Osteoblast (primary cell): ENCODE data around the gene TUBB3. TPM values are rescaled to one million over a fixed set of nuclear protein-coding genes. Genes with fewer than 3 reads are reported as not detected.

Experiments used
- DNase-seq: peaks from one replicate; pipeline ENCODE4 v3.0.0; 2011; ENCODE audit warnings: low spot score, mixed read lengths; ENCODE audit not compliant: insufficient read length; ENCODE audit errors: missing footprints
- H2AFZ ChIP-seq: 2 replicates; pipeline ENCODE4 v1.6.0; 2011; ENCODE audit warnings: mild to moderate bottlenecking, low read length
- H3K27ac ChIP-seq: 2 replicates; pipeline ENCODE4 v1.5.1; 2011; ENCODE audit warnings: mild to moderate bottlenecking, low read depth, low read length, moderate library complexity
- H3K27me3 ChIP-seq: 2 replicates; pipeline ENCODE4 v1.6.0; 2012; ENCODE audit warnings: mild to moderate bottlenecking, control low read depth, inconsistent platforms, low read length, moderate library complexity; ENCODE audit not compliant: insufficient read depth
- H3K36me3 ChIP-seq: 2 replicates; pipeline ENCODE4 v1.5.1; 2011; ENCODE audit warnings: mild to moderate bottlenecking, low read length, control low read depth, moderate library complexity; ENCODE audit not compliant: insufficient read depth
- H3K4me1 ChIP-seq: 2 replicates; pipeline ENCODE4 v1.5.1; 2011; ENCODE audit warnings: mild to moderate bottlenecking, low read length, control low read depth, moderate library complexity; ENCODE audit not compliant: insufficient read depth
- H3K4me2 ChIP-seq: 2 replicates; pipeline ENCODE4 v1.6.0; 2011; ENCODE audit warnings: mild to moderate bottlenecking, low read length; ENCODE audit not compliant: insufficient read depth
- H3K4me3 ChIP-seq: fragments of 200-600 bp; sonication (generic); 3 replicates; pipeline ENCODE4 v1.5.1; 2012; ENCODE audit warnings: mild to moderate bottlenecking, low read length, inconsistent platforms; ENCODE audit not compliant: insufficient read depth
- H3K79me2 ChIP-seq: 2 replicates; pipeline ENCODE4 v1.6.0; 2012; ENCODE audit warnings: mild to moderate bottlenecking, low read length, control low read depth, inconsistent platforms; ENCODE audit not compliant: insufficient read depth
- H3K9me3 ChIP-seq: 2 replicates; pipeline ENCODE4 v1.5.1; 2011; ENCODE audit warnings: low read depth, low read length, control low read depth
- H4K20me1 ChIP-seq: 2 replicates; pipeline ENCODE4 v1.6.0; 2012; ENCODE audit warnings: mild to moderate bottlenecking, low read length, control low read depth; ENCODE audit not compliant: insufficient read depth
- total RNA-seq: library from RNA; depleted of rRNA; stranded (reverse); fragments of >200 nt; gene quantifications from 2 replicates; pipeline ENCODE4 v1.2.3, GENCODE V29; 2012
- TF ChIP-seq, protein P1 (sequence below): IDR thresholded peaks from 2 replicates; pipeline ENCODE4 v1.5.1; 2011; ENCODE audit warnings: mild to moderate bottlenecking, low read depth, low read length, moderate library complexity; ENCODE audit errors: extremely low read depth

Gene TUBB3
- total RNA-seq, 1 donor = 166 TPM

GRCh38 chr16:89890200-89890599 lies 32.9 kb upstream of the TUBB3 start:
- Histone ChIP-seq H4K20me1 (peaks cover 21% of the 10 kb centered on the region), H3K27me3 (no peaks in the 10 kb centered on the region), H2AFZ (no peak overlapping the region), H3K27ac (no peak overlapping the region), H3K79me2 (peaks cover 28% of the 10 kb centered on the region), H3K4me1 (no peaks in the 10 kb centered on the region), H3K9me3 (no peaks in the 10 kb centered on the region), H3K4me2 (no peak overlapping the region), H3K36me3 (peaks cover 79% of the 10 kb centered on the region), H3K4me3 (no peak overlapping the region)
- peak; percentile 58 for DNase-seq
- TF ChIP-seq, protein P1, sequence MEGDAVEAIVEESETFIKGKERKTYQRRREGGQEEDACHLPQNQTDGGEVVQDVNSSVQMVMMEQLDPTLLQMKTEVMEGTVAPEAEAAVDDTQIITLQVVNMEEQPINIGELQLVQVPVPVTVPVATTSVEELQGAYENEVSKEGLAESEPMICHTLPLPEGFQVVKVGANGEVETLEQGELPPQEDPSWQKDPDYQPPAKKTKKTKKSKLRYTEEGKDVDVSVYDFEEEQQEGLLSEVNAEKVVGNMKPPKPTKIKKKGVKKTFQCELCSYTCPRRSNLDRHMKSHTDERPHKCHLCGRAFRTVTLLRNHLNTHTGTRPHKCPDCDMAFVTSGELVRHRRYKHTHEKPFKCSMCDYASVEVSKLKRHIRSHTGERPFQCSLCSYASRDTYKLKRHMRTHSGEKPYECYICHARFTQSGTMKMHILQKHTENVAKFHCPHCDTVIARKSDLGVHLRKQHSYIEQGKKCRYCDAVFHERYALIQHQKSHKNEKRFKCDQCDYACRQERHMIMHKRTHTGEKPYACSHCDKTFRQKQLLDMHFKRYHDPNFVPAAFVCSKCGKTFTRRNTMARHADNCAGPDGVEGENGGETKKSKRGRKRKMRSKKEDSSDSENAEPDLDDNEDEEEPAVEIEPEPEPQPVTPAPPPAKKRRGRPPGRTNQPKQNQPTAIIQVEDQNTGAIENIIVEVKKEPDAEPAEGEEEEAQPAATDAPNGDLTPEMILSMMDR = no peak

DNA sequence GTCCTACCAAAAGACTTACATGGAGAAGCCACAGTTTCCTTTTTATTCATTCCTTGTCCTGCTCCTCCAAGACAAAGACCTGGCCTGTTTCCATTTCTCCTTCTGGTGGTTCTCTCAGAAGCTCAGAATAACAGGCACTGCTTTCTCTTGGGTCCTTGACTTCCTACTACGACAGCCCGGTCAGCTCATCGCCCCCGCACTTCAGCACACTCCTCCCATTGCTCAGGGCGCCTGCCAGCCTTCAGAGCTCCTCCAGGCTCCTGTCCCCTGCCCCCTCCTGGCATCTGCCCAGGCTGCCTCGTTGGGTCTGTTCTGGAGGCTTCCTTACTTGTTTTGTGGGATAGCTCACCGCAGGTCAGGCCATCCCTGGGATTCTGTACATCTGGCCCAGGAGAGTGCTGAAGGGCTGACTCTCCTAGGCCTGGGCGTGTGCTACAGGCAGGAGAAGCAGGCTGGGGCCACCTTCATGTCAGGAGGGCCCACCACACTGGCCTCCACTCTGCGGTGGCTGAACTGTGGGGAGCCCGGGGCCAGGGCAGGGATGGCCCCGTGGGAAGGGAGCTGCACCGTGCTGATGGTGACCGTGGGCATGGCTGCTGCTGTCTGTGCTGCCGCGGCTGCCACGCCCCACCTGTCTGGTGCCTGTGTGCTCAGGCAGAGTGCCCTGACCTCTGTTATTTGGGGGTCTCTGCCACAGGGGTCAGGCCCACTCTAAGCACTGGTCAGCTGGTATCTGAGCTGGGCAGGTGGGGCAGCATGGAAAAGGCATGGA lies 32.1 kb upstream of the TUBB3 start:
- Histone ChIP-seq H3K79me2 (peaks cover 25% of the 10 kb centered on the region), H4K20me1 (peaks cover 25% of the 10 kb centered on the region), H3K27me3 (no peaks in the 10 kb centered on the region), H3K4me3 (no peak overlapping the region), H2AFZ (no peak overlapping the region), H3K27ac (no peak overlapping the region), H3K4me2 (no peak overlapping the region), H3K4me1 (no peaks in the 10 kb centered on the region), H3K9me3 (no peaks in the 10 kb centered on the region), H3K36me3 (peaks cover 81% of the 10 kb centered on the region)
- peak; percentile 74 for DNase-seq
- TF ChIP-seq, protein P1 = no peak

GRCh38 chr16:89892055-89892630 lies 31.0 kb upstream of the TUBB3 start:
- H3K4me2 ChIP-seq = no peak overlapping the region
- no peaks in the 10 kb centered on the region for H3K27me3 ChIP-seq
- no peaks in the 10 kb centered on the region for H3K9me3 ChIP-seq
- H3K4me1 ChIP-seq = no peaks in the 10 kb centered on the region
- TF ChIP-seq, protein P1 = no peak
- H3K4me3 ChIP-seq = no peak overlapping the region
- H4K20me1 ChIP-seq = peaks cover 22% of the 10 kb centered on the region
- DNase-seq = peak; percentile 75
- peaks cover 24% of the 10 kb centered on the region for H3K79me2 ChIP-seq
- no peak overlapping the region for H3K27ac ChIP-seq
- peaks cover 78% of the 10 kb centered on the region for H3K36me3 ChIP-seq
- H2AFZ ChIP-seq = no peak overlapping the region

GRCh38 chr16:89892635-89893034 lies 30.5 kb upstream of the TUBB3 start:
- H3K4me1 ChIP-seq = no peaks in the 10 kb centered on the region
- TF ChIP-seq, protein P1 = no peak
- H3K36me3 ChIP-seq = peaks cover 78% of the 10 kb centered on the region
- H3K27me3 ChIP-seq = no peaks in the 10 kb centered on the region
- H3K4me2 ChIP-seq = no peak overlapping the region
- H4K20me1 ChIP-seq = peaks cover 24% of the 10 kb centered on the region
- peaks cover 20% of the 10 kb centered on the region for H3K79me2 ChIP-seq
- H2AFZ ChIP-seq = no peak overlapping the region
- H3K27ac ChIP-seq = no peak overlapping the region
- DNase-seq = peak; percentile 62
- H3K4me3 ChIP-seq = no peak overlapping the region
- H3K9me3 ChIP-seq = no peaks in the 10 kb centered on the region
